GM23338 (cell line): Measurements from ENCODE around the gene ENOX1. TPM values are rescaled to one million over a fixed set of nuclear protein-coding genes. Genes with fewer than 3 reads are reported as not detected.

Source experiments
- ATAC-seq: fragments of 200-7000 bp; cut with Tn5 transposase; 3 replicates; pipeline ENCODE4 v1.9.1; 2020
- DNase-seq: peaks from one replicate; pipeline ENCODE4 v3.0.0-alpha.2; 2015; ENCODE audit warnings: low spot score
- H2AFZ ChIP-seq: fragments of 200-600 bp; sonication (generic); 2 replicates; pipeline ENCODE4 v1.8.0; 2016; ENCODE audit warnings: antibody characterized with exemption, mild to moderate bottlenecking, moderate library complexity
- H3F3A ChIP-seq: fragments of 200-600 bp; sonication (generic); replicated peaks from 2 replicates; pipeline ENCODE4 v1.8.0; 2017; ENCODE audit warnings: antibody characterized with exemption, mixed run types, low read depth
- H3K27ac ChIP-seq: fragments of 200-600 bp; sonication (generic); 2 replicates; pipeline ENCODE4 v1.6.1; 2016; ENCODE audit warnings: low read depth
- H3K27me3 ChIP-seq: fragments of 200-600 bp; sonication (generic); 2 replicates; pipeline ENCODE4 v1.8.0; 2016; ENCODE audit warnings: mild to moderate bottlenecking, mixed run types, moderate library complexity; ENCODE audit not compliant: insufficient read depth
- H3K36me3 ChIP-seq: fragments of 200-600 bp; sonication (generic); 2 replicates; pipeline ENCODE4 v1.8.0; 2016; ENCODE audit warnings: mild to moderate bottlenecking; ENCODE audit not compliant: insufficient read depth
- H3K4me1 ChIP-seq: fragments of 200-600 bp; sonication (generic); 2 replicates; pipeline ENCODE4 v1.8.0; 2016; ENCODE audit warnings: mild to moderate bottlenecking, moderate library complexity; ENCODE audit not compliant: insufficient read depth
- H3K4me2 ChIP-seq: fragments of 200-600 bp; sonication (generic); 2 replicates; pipeline ENCODE4 v1.7.1; 2017; ENCODE audit warnings: mixed run types
- H3K4me3 ChIP-seq: fragments of 200-600 bp; sonication (generic); 2 replicates; pipeline ENCODE4 v1.6.1; 2016; ENCODE audit warnings: mixed run types
- H3K79me2 ChIP-seq: fragments of 200-600 bp; sonication (generic); replicated peaks from 2 replicates; pipeline ENCODE4 v1.8.0; 2017; ENCODE audit warnings: mild to moderate bottlenecking; ENCODE audit not compliant: insufficient read depth
- H3K9me2 ChIP-seq: fragments of 200-600 bp; sonication (generic); 2 replicates; pipeline ENCODE4 v1.8.0; 2017; ENCODE audit not compliant: insufficient read depth
- H4K20me1 ChIP-seq: fragments of 200-600 bp; sonication (generic); replicated peaks from 2 replicates; pipeline ENCODE4 v1.8.0; 2017; ENCODE audit warnings: mild to moderate bottlenecking; ENCODE audit not compliant: insufficient read depth
- H3K27ac Mint-ChIP-seq: 2 replicates; pipeline ENCODE4 v1.8.0; 2020; ENCODE audit warnings: inconsistent platforms, mild to moderate bottlenecking, moderate library complexity, mixed read lengths
- H3K27me3 Mint-ChIP-seq: 3 replicates; pipeline ENCODE4 v1.8.0; 2022; ENCODE audit warnings: low read depth, mild to moderate bottlenecking, moderate library complexity, mixed read lengths, inconsistent platforms; ENCODE audit not compliant: insufficient read depth, poor library complexity
- H3K36me3 Mint-ChIP-seq: 3 replicates; pipeline ENCODE4 v1.8.0; 2021; ENCODE audit warnings: low read depth, mild to moderate bottlenecking, inconsistent platforms, moderate library complexity, mixed read lengths
- H3K4me1 Mint-ChIP-seq: 3 replicates; pipeline ENCODE4 v1.8.0; 2020; ENCODE audit warnings: mild to moderate bottlenecking, inconsistent platforms, mixed read lengths
- H3K4me3 Mint-ChIP-seq: 3 replicates; pipeline ENCODE4 v1.8.0; 2021; ENCODE audit warnings: moderate library complexity, mild to moderate bottlenecking, inconsistent platforms, mixed read lengths
- H3K9me3 Mint-ChIP-seq: 3 replicates; pipeline ENCODE4 v1.8.0; 2020; ENCODE audit warnings: moderate library complexity, mild to moderate bottlenecking, inconsistent platforms, mixed read lengths
- CREB1 ChIP-seq: fragments of 250-450 bp; sonication (Bioruptor Pico); IDR thresholded peaks from 2 replicates; pipeline ENCODE4 v1.5.0; 2020; ENCODE audit warnings: low read depth, mild to moderate bottlenecking, moderate library complexity
- EZH2 ChIP-seq: fragments of 200-600 bp; sonication (generic); IDR thresholded peaks from one replicate; pipeline ENCODE4 v1.8.0; 2017; ENCODE audit warnings: antibody characterized with exemption, mild to moderate bottlenecking, low read depth; ENCODE audit not compliant: unreplicated experiment
- EZH2phosphoT487 ChIP-seq: fragments of 200-600 bp; sonication (generic); IDR thresholded peaks from one replicate; pipeline ENCODE4 v1.8.1; 2018; ENCODE audit warnings: antibody characterized with exemption; ENCODE audit not compliant: unreplicated experiment
- JUNB ChIP-seq: IDR thresholded peaks from one replicate; pipeline ENCODE4 v1.6.1; 2016; ENCODE audit warnings: antibody characterized with exemption; ENCODE audit not compliant: unreplicated experiment
- NANOG ChIP-seq: IDR thresholded peaks from 2 replicates; pipeline ENCODE4 v1.6.1; 2016; ENCODE audit warnings: antibody characterized with exemption, borderline replicate concordance
- POLR2AphosphoS5 ChIP-seq: IDR thresholded peaks from 2 replicates; pipeline ENCODE4 v1.6.1; 2016; ENCODE audit warnings: antibody characterized with exemption, low read depth
- STAT1 ChIP-seq: IDR thresholded peaks from one replicate; pipeline ENCODE4 v1.6.1; 2016; ENCODE audit warnings: antibody characterized with exemption; ENCODE audit not compliant: unreplicated experiment
- ZNF331 ChIP-seq: fragments of 250-450 bp; sonication (Bioruptor Pico); IDR thresholded peaks from 2 replicates; pipeline ENCODE4 v1.5.0; 2020; ENCODE audit warnings: low read depth, mild to moderate bottlenecking, moderate library complexity
- polyA plus RNA-seq: library from polyadenylated mRNA; unstranded; fragments of >200 nt; fragmentation: Nextera tagmentation; extraction: Ambion mirVana; gene quantifications from 2 replicates; pipeline ENCODE4 v1.2.1, GENCODE V29; 2016
- total RNA-seq: library from RNA; depleted of rRNA; stranded (reverse); fragments of >200 nt; shearing (Covaris generic); gene quantifications from 2 replicates; pipeline ENCODE4 v1.2.3, GENCODE V29; 2014
- TF ChIP-seq, protein P1 (sequence below), 2 experiments: fragments of 200-600 bp in 1 of 2; sonication (generic) in 1 of 2; conservative IDR thresholded peaks; 2 replicates each; pipeline versions ENCODE4 v1.5.1 to v1.6.1; 2016 to 2017; ENCODE audit warnings: antibody characterized with exemption in 2 of 2, low read depth in 2 of 2, mild to moderate bottlenecking in 2 of 2, moderate library complexity in 1 of 2
- TF ChIP-seq, protein P2 (sequence below): fragments of 250-450 bp; sonication (Bioruptor Pico); IDR thresholded peaks from 2 replicates; pipeline ENCODE4 v1.5.0; 2020; ENCODE audit warnings: mild to moderate bottlenecking, moderate library complexity

Gene ENOX1
- total and polyA plus RNA-seq, 2 experiments from 2014 or later = 0.66 to 0.81 TPM

DNA sequence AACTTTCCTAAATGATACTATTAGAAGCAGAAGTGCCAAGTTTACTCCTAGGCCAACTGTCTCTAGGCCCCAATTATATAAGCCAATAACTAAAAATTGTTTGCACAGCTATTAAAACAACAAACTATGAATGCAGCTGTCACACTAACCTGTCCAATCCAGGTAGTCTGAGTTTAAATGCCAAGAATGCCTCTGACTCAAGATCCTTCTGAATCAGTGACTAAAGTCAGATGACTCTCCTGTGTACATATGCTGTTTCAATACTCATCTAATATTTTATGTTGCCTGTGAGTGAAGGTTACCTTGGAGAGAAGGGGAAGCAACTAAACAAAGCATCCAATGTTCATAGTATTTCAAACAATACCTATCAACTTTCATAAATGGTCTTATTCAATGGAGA, 257.0 kb downstream of the ENOX1 start:
- H2AFZ ChIP-seq = no peak overlapping the region
- Mint-ChIP-seq H3K27me3 (peaks cover 3% of the 10 kb centered on the region), H3K36me3 (no peaks in the 10 kb centered on the region), H3K4me3 (no peak overlapping the region), H3K27ac (no peak overlapping the region), H3K9me3 (no peaks in the 10 kb centered on the region), H3K4me1 (no peaks in the 10 kb centered on the region)
- DNase-seq (no peak), ATAC-seq (no peak)
- no peaks in the 10 kb centered on the region for H3K79me2 ChIP-seq
- no peaks in the 10 kb centered on the region; the same call in 1 of the 2 replicates for H4K20me1 ChIP-seq
- no peak overlapping the region for H3K4me3 ChIP-seq
- H3K4me2 ChIP-seq = no peak overlapping the region
- H3K36me3 ChIP-seq = no peaks in the 10 kb centered on the region
- H3K4me1 ChIP-seq = no peaks in the 10 kb centered on the region
- no peaks in the 10 kb centered on the region for H3K27me3 ChIP-seq
- no peak overlapping the region for H3K27ac ChIP-seq
- H3F3A ChIP-seq = no peaks in the 10 kb centered on the region
- TF ChIP-seq NANOG (no peak), CREB1 (CRISPR knock-in tag) (no peak), EZH2phosphoT487 (no peak), POLR2AphosphoS5 (no peak), EZH2 (no peak), STAT1 (no peak), ZNF331 (no peak), JUNB (no peak)
- TF ChIP-seq, protein P1, sequence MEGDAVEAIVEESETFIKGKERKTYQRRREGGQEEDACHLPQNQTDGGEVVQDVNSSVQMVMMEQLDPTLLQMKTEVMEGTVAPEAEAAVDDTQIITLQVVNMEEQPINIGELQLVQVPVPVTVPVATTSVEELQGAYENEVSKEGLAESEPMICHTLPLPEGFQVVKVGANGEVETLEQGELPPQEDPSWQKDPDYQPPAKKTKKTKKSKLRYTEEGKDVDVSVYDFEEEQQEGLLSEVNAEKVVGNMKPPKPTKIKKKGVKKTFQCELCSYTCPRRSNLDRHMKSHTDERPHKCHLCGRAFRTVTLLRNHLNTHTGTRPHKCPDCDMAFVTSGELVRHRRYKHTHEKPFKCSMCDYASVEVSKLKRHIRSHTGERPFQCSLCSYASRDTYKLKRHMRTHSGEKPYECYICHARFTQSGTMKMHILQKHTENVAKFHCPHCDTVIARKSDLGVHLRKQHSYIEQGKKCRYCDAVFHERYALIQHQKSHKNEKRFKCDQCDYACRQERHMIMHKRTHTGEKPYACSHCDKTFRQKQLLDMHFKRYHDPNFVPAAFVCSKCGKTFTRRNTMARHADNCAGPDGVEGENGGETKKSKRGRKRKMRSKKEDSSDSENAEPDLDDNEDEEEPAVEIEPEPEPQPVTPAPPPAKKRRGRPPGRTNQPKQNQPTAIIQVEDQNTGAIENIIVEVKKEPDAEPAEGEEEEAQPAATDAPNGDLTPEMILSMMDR (conservative IDR thresholded peaks at IDR 0.05; ENCODE audit: low read depth in 2 of 2) = no peak
- no peaks in the 10 kb centered on the region for H3K9me2 ChIP-seq

DNA sequence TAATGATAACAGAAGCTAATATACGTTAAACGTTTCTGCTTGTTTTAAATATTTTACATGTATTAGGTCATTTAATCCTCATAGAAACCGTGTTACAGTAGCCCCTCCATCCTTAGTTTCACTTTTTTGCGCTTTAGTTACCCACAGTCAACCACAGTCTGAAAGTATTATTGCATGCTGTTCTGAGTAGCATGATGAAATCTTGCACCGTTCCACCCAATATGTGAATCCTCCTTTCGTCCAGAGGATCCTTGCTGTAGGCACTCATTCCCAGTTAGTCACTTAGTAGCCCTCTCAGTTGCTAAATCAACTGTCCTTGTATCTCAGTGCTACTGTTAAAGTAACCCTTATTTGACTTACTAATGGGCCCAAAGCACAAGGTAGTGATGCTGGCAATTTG, 257.8 kb downstream of the ENOX1 start:
- H3K27ac Mint-ChIP-seq = 0 out of 2 replicates have a peak overlapping the region, but pooled peaks have one; percentile 53
- Histone ChIP-seq H3K4me3 (no peak overlapping the region), H3K79me2 (no peaks in the 10 kb centered on the region), H3K9me2 (peaks cover 7% of the 10 kb centered on the region; the same call in 1 of the 2 replicates), H3K36me3 (no peaks in the 10 kb centered on the region), H3K4me2 (no peak overlapping the region), H3K27ac (no peak overlapping the region), H2AFZ (0 out of 2 replicates have a peak overlapping the region, but pooled peaks have one; percentile 76), H3K27me3 (no peaks in the 10 kb centered on the region), H4K20me1 (no peaks in the 10 kb centered on the region; the same call in 1 of the 2 replicates), H3K4me1 (no peaks in the 10 kb centered on the region), H3F3A (no peaks in the 10 kb centered on the region)
- no peak overlapping the region for H3K4me3 Mint-ChIP-seq
- H3K9me3 Mint-ChIP-seq = no peaks in the 10 kb centered on the region
- ATAC-seq (no peak), DNase-seq (no peak)
- H3K27me3 Mint-ChIP-seq = peaks cover 3% of the 10 kb centered on the region
- no peaks in the 10 kb centered on the region for H3K36me3 Mint-ChIP-seq
- H3K4me1 Mint-ChIP-seq = no peaks in the 10 kb centered on the region
- TF ChIP-seq CREB1 (CRISPR knock-in tag) = no peak
- TF ChIP-seq, protein P1 (conservative IDR thresholded peaks at IDR 0.05; ENCODE audit: low read depth in 2 of 2) = no peak
- TF ChIP-seq EZH2phosphoT487 = no peak
- no peak for TF ChIP-seq POLR2AphosphoS5
- TF ChIP-seq, protein P2, sequence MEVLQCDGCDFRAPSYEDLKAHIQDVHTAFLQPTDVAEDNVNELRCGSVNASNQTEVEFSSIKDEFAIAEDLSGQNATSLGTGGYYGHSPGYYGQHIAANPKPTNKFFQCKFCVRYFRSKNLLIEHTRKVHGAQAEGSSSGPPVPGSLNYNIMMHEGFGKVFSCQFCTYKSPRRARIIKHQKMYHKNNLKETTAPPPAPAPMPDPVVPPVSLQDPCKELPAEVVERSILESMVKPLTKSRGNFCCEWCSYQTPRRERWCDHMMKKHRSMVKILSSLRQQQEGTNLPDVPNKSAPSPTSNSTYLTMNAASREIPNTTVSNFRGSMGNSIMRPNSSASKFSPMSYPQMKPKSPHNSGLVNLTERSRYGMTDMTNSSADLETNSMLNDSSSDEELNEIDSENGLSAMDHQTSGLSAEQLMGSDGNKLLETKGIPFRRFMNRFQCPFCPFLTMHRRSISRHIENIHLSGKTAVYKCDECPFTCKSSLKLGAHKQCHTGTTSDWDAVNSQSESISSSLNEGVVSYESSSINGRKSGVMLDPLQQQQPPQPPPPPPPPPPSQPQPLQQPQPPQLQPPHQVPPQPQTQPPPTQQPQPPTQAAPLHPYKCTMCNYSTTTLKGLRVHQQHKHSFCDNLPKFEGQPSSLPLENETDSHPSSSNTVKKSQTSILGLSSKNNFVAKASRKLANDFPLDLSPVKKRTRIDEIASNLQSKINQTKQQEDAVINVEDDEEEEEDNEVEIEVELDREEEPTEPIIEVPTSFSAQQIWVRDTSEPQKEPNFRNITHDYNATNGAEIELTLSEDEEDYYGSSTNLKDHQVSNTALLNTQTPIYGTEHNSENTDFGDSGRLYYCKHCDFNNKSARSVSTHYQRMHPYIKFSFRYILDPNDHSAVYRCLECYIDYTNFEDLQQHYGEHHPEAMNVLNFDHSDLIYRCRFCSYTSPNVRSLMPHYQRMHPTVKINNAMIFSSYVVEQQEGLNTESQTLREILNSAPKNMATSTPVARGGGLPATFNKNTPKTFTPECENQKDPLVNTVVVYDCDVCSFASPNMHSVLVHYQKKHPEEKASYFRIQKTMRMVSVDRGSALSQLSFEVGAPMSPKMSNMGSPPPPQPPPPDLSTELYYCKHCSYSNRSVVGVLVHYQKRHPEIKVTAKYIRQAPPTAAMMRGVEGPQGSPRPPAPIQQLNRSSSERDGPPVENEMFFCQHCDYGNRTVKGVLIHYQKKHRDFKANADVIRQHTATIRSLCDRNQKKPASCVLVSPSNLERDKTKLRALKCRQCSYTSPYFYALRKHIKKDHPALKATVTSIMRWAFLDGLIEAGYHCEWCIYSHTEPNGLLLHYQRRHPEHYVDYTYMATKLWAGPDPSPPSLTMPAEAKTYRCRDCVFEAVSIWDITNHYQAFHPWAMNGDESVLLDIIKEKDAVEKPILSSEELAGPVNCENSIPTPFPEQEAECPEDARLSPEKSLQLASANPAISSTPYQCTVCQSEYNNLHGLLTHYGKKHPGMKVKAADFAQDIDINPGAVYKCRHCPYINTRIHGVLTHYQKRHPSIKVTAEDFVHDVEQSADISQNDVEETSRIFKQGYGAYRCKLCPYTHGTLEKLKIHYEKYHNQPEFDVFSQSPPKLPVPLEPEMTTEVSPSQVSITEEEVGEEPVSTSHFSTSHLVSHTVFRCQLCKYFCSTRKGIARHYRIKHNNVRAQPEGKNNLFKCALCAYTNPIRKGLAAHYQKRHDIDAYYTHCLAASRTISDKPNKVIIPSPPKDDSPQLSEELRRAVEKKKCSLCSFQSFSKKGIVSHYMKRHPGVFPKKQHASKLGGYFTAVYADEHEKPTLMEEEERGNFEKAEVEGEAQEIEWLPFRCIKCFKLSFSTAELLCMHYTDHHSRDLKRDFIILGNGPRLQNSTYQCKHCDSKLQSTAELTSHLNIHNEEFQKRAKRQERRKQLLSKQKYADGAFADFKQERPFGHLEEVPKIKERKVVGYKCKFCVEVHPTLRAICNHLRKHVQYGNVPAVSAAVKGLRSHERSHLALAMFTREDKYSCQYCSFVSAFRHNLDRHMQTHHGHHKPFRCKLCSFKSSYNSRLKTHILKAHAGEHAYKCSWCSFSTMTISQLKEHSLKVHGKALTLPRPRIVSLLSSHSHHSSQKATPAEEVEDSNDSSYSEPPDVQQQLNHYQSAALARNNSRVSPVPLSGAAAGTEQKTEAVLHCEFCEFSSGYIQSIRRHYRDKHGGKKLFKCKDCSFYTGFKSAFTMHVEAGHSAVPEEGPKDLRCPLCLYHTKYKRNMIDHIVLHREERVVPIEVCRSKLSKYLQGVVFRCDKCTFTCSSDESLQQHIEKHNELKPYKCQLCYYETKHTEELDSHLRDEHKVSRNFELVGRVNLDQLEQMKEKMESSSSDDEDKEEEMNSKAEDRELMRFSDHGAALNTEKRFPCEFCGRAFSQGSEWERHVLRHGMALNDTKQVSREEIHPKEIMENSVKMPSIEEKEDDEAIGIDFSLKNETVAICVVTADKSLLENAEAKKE (CRISPR knock-in tag) = no peak
